GM19351 (cell line): ENCODE data around the gene TBC1D16.

Source experiments
- ATAC-seq: cut with Tn5 transposase; IDR thresholded peaks from one replicate; pipeline ENCODE4 v1.9.1; 2021; ENCODE audit warnings: mild to moderate bottlenecking, moderate library complexity; ENCODE audit not compliant: unreplicated experiment

The TBC1D16 gene

GRCh38 chr17:79990051-79990592 lies 45.5 kb downstream of the TBC1D16 start:
- no peak for ATAC-seq

DNA sequence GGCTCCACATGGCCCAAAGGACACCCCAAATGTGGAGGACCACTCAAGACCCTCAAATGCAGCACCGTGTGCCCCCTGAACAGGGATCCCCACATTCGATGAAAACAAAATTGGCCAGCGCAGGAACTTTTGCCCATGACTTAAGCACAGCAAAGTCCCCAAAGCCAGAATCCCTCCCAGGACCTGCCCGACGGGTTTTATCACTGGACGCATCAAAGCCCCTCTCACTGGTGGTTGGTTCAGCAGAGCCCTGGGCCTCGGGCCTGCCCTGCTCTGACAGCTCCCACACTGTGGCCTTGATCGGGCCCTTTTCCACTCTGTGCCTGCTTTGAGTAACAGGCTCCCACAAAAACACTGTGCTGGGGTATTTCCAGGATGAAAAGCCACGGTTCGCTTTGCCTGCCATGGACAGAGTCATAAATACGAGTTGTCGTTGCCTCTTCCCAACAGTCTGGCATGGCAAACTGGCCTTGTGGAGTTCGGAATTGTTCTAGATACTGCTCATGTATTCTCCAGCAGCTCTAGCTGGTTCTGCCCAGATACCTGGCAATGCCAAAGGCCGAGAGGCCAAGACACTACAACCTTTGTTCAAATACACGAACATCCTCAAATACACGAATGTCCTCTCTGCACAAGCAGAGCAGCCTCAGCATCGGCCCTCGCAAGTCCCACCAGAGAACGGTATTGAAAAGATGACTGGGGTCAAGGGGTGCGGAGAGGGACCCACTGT lies 46.4 kb downstream of the TBC1D16 start:
- ATAC-seq = no peak

DNA sequence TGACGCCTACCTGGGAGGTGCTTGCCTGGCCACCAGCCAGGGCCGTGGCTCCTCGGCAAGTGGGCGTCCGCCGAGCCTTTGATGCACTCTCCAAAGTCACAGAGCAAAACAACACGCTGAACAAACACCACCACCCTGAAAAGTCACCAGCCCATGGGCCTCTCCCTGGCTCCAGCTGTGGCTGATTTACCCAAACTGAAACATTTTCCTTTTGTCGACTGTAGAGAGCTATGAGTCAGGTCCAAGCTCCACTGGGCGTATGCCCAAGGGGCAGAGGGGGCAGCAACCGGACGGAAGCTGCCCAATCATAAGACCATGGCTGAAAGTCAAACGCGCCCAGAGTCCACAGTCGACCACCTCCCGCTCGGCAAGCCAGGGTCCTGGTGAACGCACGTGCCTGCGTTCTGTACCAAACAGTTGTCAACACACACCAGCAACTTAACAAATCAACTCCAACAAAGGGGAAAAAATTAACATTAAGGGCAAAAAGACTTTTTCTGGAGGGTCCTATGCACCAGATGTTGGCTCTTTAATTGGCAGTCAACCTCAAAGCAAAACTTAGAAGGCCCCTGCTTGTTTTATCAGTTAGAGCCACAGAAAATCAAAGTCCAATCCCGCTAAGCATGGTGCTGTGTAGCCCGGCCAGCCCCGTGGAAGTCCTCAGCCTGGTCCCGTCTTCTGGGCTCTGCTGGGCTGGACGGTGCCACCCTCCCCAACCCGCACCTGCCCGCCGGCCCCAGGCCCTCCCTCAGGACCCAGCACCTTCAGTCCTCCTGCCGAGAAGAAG lies 47.3 kb downstream of the TBC1D16 start:
- no peak for ATAC-seq

DNA sequence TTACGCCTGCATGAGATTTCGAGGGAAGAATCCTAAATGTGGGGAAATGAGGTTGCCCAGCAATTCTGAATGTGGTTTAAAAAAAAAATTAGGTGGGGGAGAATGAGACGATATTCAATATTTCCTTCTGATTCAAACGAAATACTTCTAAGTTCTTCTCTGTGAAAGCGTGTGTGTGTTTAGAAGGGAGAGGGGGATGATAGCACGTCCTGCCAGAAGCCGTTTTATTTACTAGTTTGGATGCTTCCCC lies 47.8 kb downstream of the TBC1D16 start:
- no peak for ATAC-seq

GRCh38 chr17:79987187-79987934 lies 48.3 kb downstream of the TBC1D16 start:
- ATAC-seq = no peak

- ATAC-seq = no peak
Measured at GRCh38 chr17:79986411-79987186, 49.1 kb downstream of the TBC1D16 start.

DNA sequence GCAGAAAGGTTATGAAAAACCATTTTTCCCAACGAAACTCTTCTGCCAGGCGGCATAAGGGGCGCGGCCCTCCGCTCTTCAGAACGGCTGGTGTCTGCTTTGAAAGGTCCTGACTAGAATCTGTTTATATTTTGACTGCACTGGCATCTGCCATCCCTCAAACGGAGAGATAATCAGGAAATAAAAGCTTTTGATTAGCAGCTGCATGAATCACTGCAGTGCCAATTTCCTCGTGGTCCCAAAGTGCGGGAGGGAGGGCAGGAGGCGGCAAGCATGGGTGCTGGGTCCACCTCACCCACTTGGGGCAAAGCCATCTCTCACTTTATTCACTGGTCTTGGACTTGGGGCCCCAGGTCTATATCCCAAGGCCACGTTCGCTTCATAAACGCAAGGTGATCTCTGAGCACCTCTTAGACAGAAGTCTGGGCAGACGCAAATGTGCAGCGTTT lies 49.7 kb downstream of the TBC1D16 start:
- no peak for ATAC-seq

DNA sequence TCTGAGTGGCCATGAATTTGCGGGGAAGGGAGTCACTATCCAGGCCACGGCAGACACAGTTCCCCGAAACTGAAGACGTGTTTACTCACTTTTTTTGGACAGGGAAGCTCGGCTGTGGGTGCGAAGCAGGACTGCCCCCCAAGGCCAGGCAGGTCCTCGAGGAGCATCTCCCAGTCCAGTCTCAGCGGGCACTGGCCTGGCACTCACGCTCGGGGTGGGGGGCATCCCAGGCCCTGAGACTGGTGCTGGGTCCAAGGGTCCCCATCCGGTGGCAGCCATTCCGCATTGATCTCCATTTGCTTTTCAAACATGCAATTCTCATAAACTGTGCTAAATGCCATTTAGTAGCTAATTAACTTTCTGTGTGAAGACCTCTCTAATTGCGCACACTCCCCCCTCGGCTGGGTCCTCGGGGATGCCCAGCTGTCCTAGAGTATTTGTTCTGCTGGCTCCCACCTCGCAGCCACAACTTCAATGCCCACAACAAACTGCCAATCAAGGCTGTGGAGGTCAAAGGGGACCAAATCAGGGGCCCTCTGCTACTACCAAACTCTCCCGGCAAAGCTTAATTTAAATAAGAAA lies 50.2 kb downstream of the TBC1D16 start:
- ATAC-seq = no peak

DNA sequence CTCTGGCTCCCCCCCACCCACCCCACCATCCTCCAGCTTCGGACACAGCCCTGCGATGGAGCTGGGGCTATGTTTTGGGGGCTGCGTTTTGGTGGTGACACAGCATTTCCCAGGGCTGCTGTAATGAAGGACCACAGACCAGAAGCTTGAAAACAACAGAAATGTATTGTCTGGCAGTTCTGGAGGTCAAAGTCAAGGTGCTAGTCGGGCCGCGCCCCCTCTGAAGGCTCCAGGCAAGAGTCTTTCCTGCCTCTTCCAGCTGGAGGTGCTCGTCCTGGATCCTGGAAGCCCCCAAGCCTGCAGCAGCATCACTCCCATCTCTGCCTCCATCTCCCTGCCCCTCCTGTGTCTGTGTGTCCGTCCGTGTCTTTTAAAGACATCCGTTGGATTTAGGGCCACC lies 50.8 kb downstream of the TBC1D16 start:
- ATAC-seq = no peak

GRCh38 chr17:79984045-79984840 lies 51.4 kb downstream of the TBC1D16 start:
- no peak for ATAC-seq

DNA sequence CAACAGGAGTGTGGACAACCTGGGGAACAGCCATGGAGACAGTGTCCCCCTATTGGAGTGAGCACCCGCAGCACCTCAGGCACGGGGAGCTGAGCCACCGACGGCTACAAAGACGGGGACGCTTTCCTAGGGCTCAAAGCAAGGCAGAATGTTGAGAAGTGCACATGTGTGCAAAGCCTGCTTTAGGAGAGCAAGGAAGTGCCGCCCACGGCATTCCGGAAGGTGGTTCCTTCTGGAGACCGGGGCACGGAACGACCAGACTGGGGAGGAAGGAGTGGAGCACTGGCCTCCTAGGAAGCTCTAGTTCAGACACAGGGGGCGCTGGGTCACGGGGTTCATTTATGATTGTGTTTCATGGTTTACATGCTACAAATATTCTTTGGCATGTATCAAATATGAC lies 52.2 kb downstream of the TBC1D16 start:
- ATAC-seq = no peak

GRCh38 chr17:79982986-79983385 lies 52.7 kb downstream of the TBC1D16 start:
- no peak for ATAC-seq

GRCh38 chr17:79981661-79982101 lies 54.0 kb downstream of the TBC1D16 start:
- no peak for ATAC-seq

DNA sequence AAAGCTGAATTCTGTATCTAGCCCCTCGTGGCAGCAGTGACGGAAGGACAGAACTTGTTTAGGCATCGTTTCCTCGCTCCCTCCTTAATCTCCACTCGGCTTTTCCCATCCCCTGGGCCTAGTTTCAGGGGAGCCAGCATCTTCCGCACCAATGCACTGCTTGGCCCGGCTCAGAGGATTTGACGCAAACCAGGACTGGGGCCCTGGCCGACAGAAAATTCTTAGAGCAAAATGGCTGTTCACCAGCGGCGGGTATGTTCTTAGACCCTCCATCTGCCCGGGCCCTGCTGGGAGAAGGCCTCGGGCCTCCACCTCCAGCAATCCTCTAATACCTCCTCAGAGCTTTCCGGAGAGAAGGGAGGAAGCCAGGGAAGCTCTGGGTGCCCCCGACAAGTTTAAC lies 54.6 kb downstream of the TBC1D16 start:
- no peak for ATAC-seq

GRCh38 chr17:79980246-79981043 lies 55.2 kb downstream of the TBC1D16 start:
- no peak for ATAC-seq

DNA sequence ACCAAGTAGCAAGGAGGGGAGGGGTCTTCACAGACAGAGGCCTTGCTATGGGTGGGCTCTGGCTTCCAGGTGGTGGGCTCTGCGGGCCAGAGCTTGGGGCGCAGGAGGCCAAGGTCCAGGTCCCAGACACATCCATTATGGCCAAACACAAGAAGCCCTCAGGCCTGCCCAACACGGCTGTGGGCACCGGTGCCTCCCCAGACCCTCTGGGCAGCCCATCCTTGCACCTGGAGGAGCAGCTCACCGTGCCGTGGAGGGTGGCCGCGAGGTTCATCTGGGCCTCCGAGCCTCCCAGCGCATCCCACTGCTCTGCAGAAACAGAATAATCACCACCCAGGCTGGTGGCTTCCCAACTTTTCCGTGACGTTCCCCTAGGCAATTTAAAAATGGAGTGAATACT lies 55.9 kb downstream of the TBC1D16 start:
- ATAC-seq = no peak

GRCh38 chr17:79979221-79979741 lies 56.4 kb downstream of the TBC1D16 start:
- ATAC-seq = no peak

- no peak for ATAC-seq
Measured at GRCh38 chr17:79978548-79978855, 57.2 kb downstream of the TBC1D16 start.
